H9 (cell line): ENCODE measurements around the gene DOCK2. TPM values are rescaled to one million over a fixed set of nuclear protein-coding genes. Genes with fewer than 3 reads are reported as not detected.

ENCODE experiments used
- DNase-seq: peaks from one replicate; pipeline ENCODE4 v3.0.0-alpha.2; 2017
- H2AFZ ChIP-seq: one replicate; pipeline ENCODE4 v1.6.1; 2013; ENCODE audit warnings: mild to moderate bottlenecking, low read length, control low read depth, moderate library complexity
- H2AK5ac ChIP-seq: 2 replicates; pipeline ENCODE4 v1.6.1; 2013; ENCODE audit warnings: low read length, control low read depth, mixed read lengths; ENCODE audit not compliant: insufficient read length
- H2BK120ac ChIP-seq: one replicate; pipeline ENCODE4 v1.6.1; 2013; ENCODE audit warnings: low read depth, mild to moderate bottlenecking, low read length, control low read depth, inconsistent platforms; ENCODE audit not compliant: poor library complexity, severe bottlenecking
- H2BK12ac ChIP-seq: 2 replicates; pipeline ENCODE4 v1.6.1; 2013; ENCODE audit warnings: low read length, control low read depth, mixed read lengths, low read depth; ENCODE audit not compliant: insufficient read length
- H2BK15ac ChIP-seq: 2 replicates; pipeline ENCODE4 v1.6.1; 2013; ENCODE audit warnings: low read depth, low read length, control low read depth
- H2BK20ac ChIP-seq: one replicate; pipeline ENCODE4 v1.6.1; 2013; ENCODE audit warnings: low read depth, mild to moderate bottlenecking, low read length, control low read depth, inconsistent platforms; ENCODE audit not compliant: poor library complexity, severe bottlenecking
- H2BK5ac ChIP-seq: 2 replicates; pipeline ENCODE4 v1.6.1; 2013; ENCODE audit warnings: low read length, control low read depth, mixed read lengths; ENCODE audit not compliant: insufficient read length
- H3K14ac ChIP-seq: 2 replicates; pipeline ENCODE4 v1.6.1; 2013; ENCODE audit warnings: low read length, control low read depth; ENCODE audit not compliant: insufficient read depth
- H3K18ac ChIP-seq: 2 replicates; pipeline ENCODE4 v1.6.1; 2013; ENCODE audit warnings: low read depth, mild to moderate bottlenecking, mixed read lengths, low read length, control low read depth; ENCODE audit not compliant: insufficient read length
- H3K23ac ChIP-seq: 2 replicates; pipeline ENCODE4 v1.6.1; 2013; ENCODE audit warnings: low read length, control low read depth, mixed read lengths, low read depth; ENCODE audit not compliant: insufficient read length
- H3K23me2 ChIP-seq: 2 replicates; pipeline ENCODE4 v1.6.1; 2013; ENCODE audit warnings: low read depth, mild to moderate bottlenecking, mixed read lengths, low read length, control low read depth; ENCODE audit not compliant: insufficient read length, poor library complexity, severe bottlenecking
- H3K27ac ChIP-seq: 2 replicates; pipeline ENCODE4 v1.5.1; 2013; ENCODE audit warnings: low read length, control low read depth, mixed read lengths, low read depth; ENCODE audit not compliant: insufficient read length
- H3K27me3 ChIP-seq: 2 replicates; pipeline ENCODE4 v1.6.1; 2013; ENCODE audit warnings: low read length, control low read depth, inconsistent platforms; ENCODE audit not compliant: insufficient read depth
- H3K4ac ChIP-seq: 2 replicates; pipeline ENCODE4 v1.6.1; 2013; ENCODE audit warnings: low read depth, mild to moderate bottlenecking, control low read depth, inconsistent platforms, low read length, moderate library complexity
- H3K4me1 ChIP-seq: 2 replicates; pipeline ENCODE4 v1.6.1; 2013; ENCODE audit warnings: low read length, control low read depth, inconsistent platforms; ENCODE audit not compliant: insufficient read depth
- H3K4me2 ChIP-seq: 2 replicates; pipeline ENCODE4 v1.6.1; 2013; ENCODE audit warnings: low read length, control low read depth, mixed read lengths; ENCODE audit not compliant: insufficient read length, insufficient read depth
- H3K56ac ChIP-seq: 2 replicates; pipeline ENCODE4 v1.6.1; 2013; ENCODE audit warnings: low read depth, mild to moderate bottlenecking, mixed read lengths, low read length, control low read depth; ENCODE audit not compliant: insufficient read length
- H3K79me1 ChIP-seq: 2 replicates; pipeline ENCODE4 v1.6.1; 2013; ENCODE audit warnings: low read depth, mild to moderate bottlenecking, moderate library complexity, low read length, control low read depth, inconsistent platforms; ENCODE audit not compliant: insufficient read depth, poor library complexity, severe bottlenecking
- H3K79me2 ChIP-seq: 2 replicates; pipeline ENCODE4 v1.6.1; 2013; ENCODE audit warnings: low read length, control low read depth, inconsistent platforms; ENCODE audit not compliant: insufficient read depth
- H3K9ac ChIP-seq: 2 replicates; pipeline ENCODE4 v1.6.1; 2013; ENCODE audit warnings: low read length, control low read depth, mixed read lengths; ENCODE audit not compliant: insufficient read length; ENCODE audit errors: extremely low read depth
- H3K9me3 ChIP-seq: one replicate; pipeline ENCODE4 v1.6.1; 2013; ENCODE audit warnings: low read depth, low read length, inconsistent platforms; ENCODE audit not compliant: control insufficient read depth
- H3T11ph ChIP-seq: one replicate; pipeline ENCODE4 v1.6.1; 2013; ENCODE audit warnings: mild to moderate bottlenecking, low read length, control low read depth, inconsistent platforms
- H4K20me1 ChIP-seq: one replicate; pipeline ENCODE4 v1.6.1; 2013; ENCODE audit not compliant: control insufficient read depth, insufficient read length, insufficient read depth
- H4K5ac ChIP-seq: 2 replicates; pipeline ENCODE4 v1.6.1; 2013; ENCODE audit warnings: low read depth, mild to moderate bottlenecking, mixed read lengths, low read length, control low read depth; ENCODE audit not compliant: insufficient read length
- H4K8ac ChIP-seq: replicated peaks from 2 replicates; pipeline ENCODE4 v1.6.1; 2013; ENCODE audit warnings: low read length, control low read depth, mixed read lengths, low read depth; ENCODE audit not compliant: insufficient read length
- H4K91ac ChIP-seq: 2 replicates; pipeline ENCODE4 v1.6.1; 2013; ENCODE audit warnings: low read depth, mild to moderate bottlenecking, moderate library complexity, mixed read lengths, low read length, control low read depth; ENCODE audit not compliant: insufficient read length
- H3K27ac Mint-ChIP-seq, 3 experiments: 2 replicates in 2 of 3; 3 replicates in 1 of 3; pipeline ENCODE4 v1.8.0; 2020 to 2021; ENCODE audit warnings: mixed read lengths in 3 of 3, mild to moderate bottlenecking in 1 of 3, moderate library complexity in 1 of 3
- H3K27me3 Mint-ChIP-seq: 2 replicates; pipeline ENCODE4 v1.8.0; 2021; ENCODE audit warnings: low read depth, mild to moderate bottlenecking, moderate library complexity, mixed read lengths
- H3K36me3 Mint-ChIP-seq, 3 experiments: 2 replicates in 2 of 3; 3 replicates in 1 of 3; pipeline ENCODE4 v1.8.0; 2020 to 2021; ENCODE audit warnings: low read depth in 3 of 3, mixed read lengths in 3 of 3; ENCODE audit not compliant: insufficient read depth in 1 of 3
- H3K4me1 Mint-ChIP-seq, 2 experiments: 2 replicates each; pipeline ENCODE4 v1.8.0; 2020; ENCODE audit warnings: mixed read lengths in 2 of 2
- H3K4me3 Mint-ChIP-seq, 2 experiments: 2 replicates in 1 of 2; 3 replicates in 1 of 2; pipeline ENCODE4 v1.8.0; 2020 to 2021; ENCODE audit warnings: mild to moderate bottlenecking in 2 of 2, mixed read lengths in 2 of 2, moderate library complexity in 1 of 2
- H3K9me3 Mint-ChIP-seq, 2 experiments: 2 replicates in 1 of 2; 3 replicates in 1 of 2; pipeline ENCODE4 v1.8.0; 2020; ENCODE audit warnings: mild to moderate bottlenecking in 2 of 2, mixed read lengths in 2 of 2, moderate library complexity in 1 of 2
- WGBS: extraction: QIAGEN DNeasy Blood & Tissue Kit; methylation state at CpG from one replicate; pipeline ENCODE4 v1.1.7; 2013; ENCODE audit warnings: missing lambda C conversion rate, low lambda C conversion rate, mixed read lengths; ENCODE audit not compliant: insufficient read length; ENCODE audit errors: extremely low coverage; 5-methylcytosine and 5-hydroxymethylcytosine counted together
- total RNA-seq: library from RNA; stranded (reverse); gene quantifications from 2 replicates; pipeline ENCODE4 v1.2.1, GENCODE V29; 2021
- TF ChIP-seq, protein P1 (sequence below): fragments of 200-600 bp; sonication (generic); conservative IDR thresholded peaks from 3 replicates; pipeline ENCODE4 v1.8.0; 2021; ENCODE audit warnings: antibody characterized with exemption, mild to moderate bottlenecking

Gene DOCK2
- total RNA-seq, 1 experiment from 2014 or later = 7.8 TPM

DNA sequence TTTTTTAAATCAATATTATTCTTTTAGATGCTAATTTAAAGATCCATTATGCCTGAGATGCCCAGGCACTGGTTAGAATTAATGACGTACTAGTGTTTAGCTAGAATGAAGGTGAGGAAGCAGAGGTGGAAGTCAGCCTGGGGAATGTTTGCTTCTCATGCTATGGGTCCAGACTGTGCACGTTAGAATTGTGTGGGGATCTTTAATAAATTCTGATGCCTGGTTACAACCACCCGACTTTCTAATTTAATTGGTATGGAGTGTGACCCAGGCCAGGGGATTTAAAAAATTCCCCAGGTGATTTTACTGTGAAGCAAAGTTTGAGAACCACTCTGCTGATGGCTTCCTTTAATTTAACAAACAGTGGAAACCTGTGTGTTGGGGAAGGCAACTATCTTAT lies 111.1 kb downstream of the DOCK2 start:
- Histone ChIP-seq H3K27ac (no peak overlapping the region), H3T11ph (no peak overlapping the region), H2BK120ac (no peak overlapping the region), H4K8ac (no peak overlapping the region), H3K14ac (no peak overlapping the region), H3K4me1 (no peaks in the 10 kb centered on the region; the same call in 1 of the 2 replicates), H2BK20ac (no peak overlapping the region), H4K91ac (no peak overlapping the region), H3K4ac (no peak overlapping the region), H3K9ac (no peak overlapping the region), H2BK15ac (no peak overlapping the region), H3K79me2 (no peaks in the 10 kb centered on the region), H3K9me3 (no peaks in the 10 kb centered on the region), H3K27me3 (no peaks in the 10 kb centered on the region), H4K20me1 (no peaks in the 10 kb centered on the region), H2BK5ac (no peak overlapping the region), H4K5ac (no peak overlapping the region), H3K23me2 (no peaks in the 10 kb centered on the region), H2AK5ac (no peak overlapping the region), H2AFZ (no peak overlapping the region), H3K4me2 (no peak overlapping the region), H2BK12ac (no peak overlapping the region), H3K79me1 (no peaks in the 10 kb centered on the region), H3K56ac (no peak overlapping the region), H3K23ac (no peak overlapping the region), H3K18ac (no peak overlapping the region)
- no peaks in the 10 kb centered on the region for H3K9me3 Mint-ChIP-seq
- no peak overlapping the region for H3K27ac Mint-ChIP-seq
- WGBS = no CpG with 5 or more reads among the region's 3 CpGs
- no peaks in the 10 kb centered on the region for H3K36me3 Mint-ChIP-seq
- no peak for DNase-seq
- peaks cover 5 to 12% of the 10 kb centered on the region in 2 experiments; a peak in 3 of 4 replicates for H3K4me1 Mint-ChIP-seq
- H3K27me3 Mint-ChIP-seq = no peaks in the 10 kb centered on the region
- H3K4me3 Mint-ChIP-seq = no peak overlapping the region
- TF ChIP-seq, protein P1, sequence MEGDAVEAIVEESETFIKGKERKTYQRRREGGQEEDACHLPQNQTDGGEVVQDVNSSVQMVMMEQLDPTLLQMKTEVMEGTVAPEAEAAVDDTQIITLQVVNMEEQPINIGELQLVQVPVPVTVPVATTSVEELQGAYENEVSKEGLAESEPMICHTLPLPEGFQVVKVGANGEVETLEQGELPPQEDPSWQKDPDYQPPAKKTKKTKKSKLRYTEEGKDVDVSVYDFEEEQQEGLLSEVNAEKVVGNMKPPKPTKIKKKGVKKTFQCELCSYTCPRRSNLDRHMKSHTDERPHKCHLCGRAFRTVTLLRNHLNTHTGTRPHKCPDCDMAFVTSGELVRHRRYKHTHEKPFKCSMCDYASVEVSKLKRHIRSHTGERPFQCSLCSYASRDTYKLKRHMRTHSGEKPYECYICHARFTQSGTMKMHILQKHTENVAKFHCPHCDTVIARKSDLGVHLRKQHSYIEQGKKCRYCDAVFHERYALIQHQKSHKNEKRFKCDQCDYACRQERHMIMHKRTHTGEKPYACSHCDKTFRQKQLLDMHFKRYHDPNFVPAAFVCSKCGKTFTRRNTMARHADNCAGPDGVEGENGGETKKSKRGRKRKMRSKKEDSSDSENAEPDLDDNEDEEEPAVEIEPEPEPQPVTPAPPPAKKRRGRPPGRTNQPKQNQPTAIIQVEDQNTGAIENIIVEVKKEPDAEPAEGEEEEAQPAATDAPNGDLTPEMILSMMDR = no peak
